OCI-LY3 (cell line): Measurements from ENCODE around the gene C11orf21.

ENCODE experiments used
- H2AFZ ChIP-seq: fragments of 200-600, 300-600 bp; shearing (Covaris generic); 2 replicates; pipeline ENCODE4 v1.6.0; 2014; ENCODE audit warnings: antibody characterized with exemption, low read depth, low read length
- H3K27ac ChIP-seq: fragments of 200-600, 300-600 bp; sonication (generic); 2 replicates; pipeline ENCODE4 v1.5.1; 2014; ENCODE audit warnings: mild to moderate bottlenecking, low read length, moderate library complexity, mixed read lengths
- H3K27me3 ChIP-seq: fragments of 200-600, 300-600 bp; sonication (generic); 2 replicates; pipeline ENCODE4 v1.6.1; 2014; ENCODE audit warnings: low read depth, low read length, mixed read lengths
- H3K36me3 ChIP-seq: fragments of 200-600, 300-600 bp; sonication (generic); replicated peaks from 2 replicates; pipeline ENCODE3; 2014; ENCODE audit warnings: low read depth, low read length, mixed read lengths
- H3K4me1 ChIP-seq: fragments of 300-600, 200-600 bp; sonication (generic); 2 replicates; pipeline ENCODE4 v1.6.1; 2014; ENCODE audit warnings: low read length, mixed read lengths
- H3K4me2 ChIP-seq: fragments of 200-600, 300-600 bp; sonication (generic); 2 replicates; pipeline ENCODE4 v1.6.1; 2014; ENCODE audit warnings: low read length, mixed read lengths
- H3K4me3 ChIP-seq: fragments of 300-600, 200-600 bp; sonication (generic); 2 replicates; pipeline ENCODE4 v1.5.1; 2014; ENCODE audit warnings: antibody characterized with exemption, mild to moderate bottlenecking, low read length, moderate library complexity
- H3K79me2 ChIP-seq: fragments of 300-600, 200-600 bp; shearing (Covaris generic); 2 replicates; pipeline ENCODE4 v1.6.1; 2014; ENCODE audit warnings: mild to moderate bottlenecking, low read length, mixed read lengths
- H3K9ac ChIP-seq: fragments of 300-600, 200-600 bp; shearing (Covaris generic); 2 replicates; pipeline ENCODE4 v1.6.0; 2014; ENCODE audit warnings: mild to moderate bottlenecking, low read length, moderate library complexity
- H3K9me3 ChIP-seq: fragments of 200-600, 300-600 bp; shearing (Covaris generic); 2 replicates; pipeline ENCODE4 v1.6.1; 2014; ENCODE audit warnings: low read length, mixed read lengths; ENCODE audit not compliant: insufficient read depth
- H4K20me1 ChIP-seq: fragments of 200-600, 300-600 bp; sonication (generic); 2 replicates; pipeline ENCODE4 v1.6.1; 2016; ENCODE audit warnings: low read length, mixed read lengths; ENCODE audit not compliant: insufficient read depth
- CTCF ChIP-seq: fragments of 200-600, 300-600 bp; sonication (generic); IDR thresholded peaks from 2 replicates; pipeline ENCODE4 v1.5.1; 2014; ENCODE audit warnings: antibody characterized with exemption, low read length, low read depth
- EZH2phosphoT487 ChIP-seq: fragments of 200-600 bp; shearing (Covaris generic); IDR thresholded peaks from 2 replicates; pipeline ENCODE4 v1.6.1; 2018; ENCODE audit warnings: antibody characterized with exemption, mixed run types, low read depth

Gene C11orf21

GRCh38 chr11:2293531-2293971, 8.2 kb downstream of the C11orf21 start:
- Histone ChIP-seq H3K27me3 (0 out of 2 replicates have a peak, but pooled peaks cover 5% of the 10 kb centered on the region), H3K4me3 (no peak overlapping the region), H3K36me3 (no peaks in the 10 kb centered on the region), H3K9me3 (no peaks in the 10 kb centered on the region), H3K79me2 (no peaks in the 10 kb centered on the region), H3K27ac (no peak overlapping the region), H4K20me1 (no peaks in the 10 kb centered on the region), H3K4me1 (no peaks in the 10 kb centered on the region), H3K4me2 (no peak overlapping the region), H2AFZ (no peak overlapping the region), H3K9ac (no peak overlapping the region)
- no peak for TF ChIP-seq CTCF
- TF ChIP-seq EZH2phosphoT487 = no peak

DNA sequence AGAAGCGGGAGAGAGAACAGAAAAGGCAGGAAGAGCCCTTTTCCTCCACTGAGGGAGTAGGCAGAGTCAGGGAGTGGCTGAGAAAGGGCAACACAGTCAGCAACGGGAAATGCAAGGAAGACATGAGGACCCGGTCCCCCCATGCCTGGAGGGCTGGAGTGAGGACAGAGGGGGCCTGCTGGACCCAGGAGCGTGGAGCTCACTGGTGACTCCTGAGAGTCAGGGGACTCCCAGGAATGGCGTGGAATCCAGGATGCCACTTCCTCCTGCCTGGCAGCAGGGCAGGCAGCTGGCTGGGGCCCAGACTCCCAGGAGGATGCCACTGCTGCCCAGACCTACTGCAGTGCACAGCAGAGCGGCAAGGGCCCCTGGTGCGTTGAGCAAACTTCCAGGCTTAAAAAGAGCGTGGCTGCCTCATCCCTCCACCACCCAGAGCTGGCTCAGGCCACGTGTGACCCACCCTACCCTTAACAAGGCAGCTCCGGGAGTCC, 11.3 kb downstream of the C11orf21 start:
- no peaks in the 10 kb centered on the region for H3K9me3 ChIP-seq
- no peaks in the 10 kb centered on the region for H3K79me2 ChIP-seq
- no peaks in the 10 kb centered on the region for H3K4me1 ChIP-seq
- no peaks in the 10 kb centered on the region for H4K20me1 ChIP-seq
- H3K9ac ChIP-seq = no peak overlapping the region
- no peak overlapping the region for H3K4me3 ChIP-seq
- TF ChIP-seq CTCF = no peak
- TF ChIP-seq EZH2phosphoT487 = no peak
- no peak overlapping the region for H2AFZ ChIP-seq
- H3K36me3 ChIP-seq = no peaks in the 10 kb centered on the region
- 0 out of 2 replicates have a peak, but pooled peaks cover 6% of the 10 kb centered on the region for H3K27me3 ChIP-seq
- H3K27ac ChIP-seq = no peak overlapping the region
- H3K4me2 ChIP-seq = no peak overlapping the region

- Histone ChIP-seq H3K9me3 (no peaks in the 10 kb centered on the region), H3K9ac (no peak overlapping the region), H3K4me3 (no peak overlapping the region), H4K20me1 (no peaks in the 10 kb centered on the region), H3K4me2 (no peak overlapping the region), H3K4me1 (no peaks in the 10 kb centered on the region), H3K36me3 (no peaks in the 10 kb centered on the region), H3K27ac (no peak overlapping the region), H3K27me3 (0 out of 2 replicates have a peak, but pooled peaks cover 3% of the 10 kb centered on the region), H2AFZ (no peak overlapping the region), H3K79me2 (no peaks in the 10 kb centered on the region)
- TF ChIP-seq CTCF = no peak
- TF ChIP-seq EZH2phosphoT487 = no peak
These were observed 11.9 kb downstream of the C11orf21 start for GRCh38 chr11:2289859-2290258.

- Histone ChIP-seq H4K20me1 (no peaks in the 10 kb centered on the region), H3K9ac (no peak overlapping the region), H2AFZ (no peak overlapping the region), H3K4me2 (no peak overlapping the region), H3K9me3 (no peaks in the 10 kb centered on the region), H3K79me2 (no peaks in the 10 kb centered on the region), H3K4me1 (no peaks in the 10 kb centered on the region), H3K4me3 (no peak overlapping the region), H3K27ac (no peak overlapping the region), H3K36me3 (no peaks in the 10 kb centered on the region), H3K27me3 (peaks cover 5% of the 10 kb centered on the region; the same call in 1 of the 2 replicates)
- TF ChIP-seq CTCF (no peak), EZH2phosphoT487 (no peak)
These were observed 12.4 kb downstream of the C11orf21 start for GRCh38 chr11:2289350-2289749.
